ENCODE data around the gene RFC3. TPM values are rescaled to one million over a fixed set of nuclear protein-coding genes. Genes with fewer than 3 reads are reported as not detected.

Gene RFC3
- total RNA-seq, 4 donors from 2014 or later: 3.3 to 62.5 (median 4.4) TPM; not detected in 1

DNA sequence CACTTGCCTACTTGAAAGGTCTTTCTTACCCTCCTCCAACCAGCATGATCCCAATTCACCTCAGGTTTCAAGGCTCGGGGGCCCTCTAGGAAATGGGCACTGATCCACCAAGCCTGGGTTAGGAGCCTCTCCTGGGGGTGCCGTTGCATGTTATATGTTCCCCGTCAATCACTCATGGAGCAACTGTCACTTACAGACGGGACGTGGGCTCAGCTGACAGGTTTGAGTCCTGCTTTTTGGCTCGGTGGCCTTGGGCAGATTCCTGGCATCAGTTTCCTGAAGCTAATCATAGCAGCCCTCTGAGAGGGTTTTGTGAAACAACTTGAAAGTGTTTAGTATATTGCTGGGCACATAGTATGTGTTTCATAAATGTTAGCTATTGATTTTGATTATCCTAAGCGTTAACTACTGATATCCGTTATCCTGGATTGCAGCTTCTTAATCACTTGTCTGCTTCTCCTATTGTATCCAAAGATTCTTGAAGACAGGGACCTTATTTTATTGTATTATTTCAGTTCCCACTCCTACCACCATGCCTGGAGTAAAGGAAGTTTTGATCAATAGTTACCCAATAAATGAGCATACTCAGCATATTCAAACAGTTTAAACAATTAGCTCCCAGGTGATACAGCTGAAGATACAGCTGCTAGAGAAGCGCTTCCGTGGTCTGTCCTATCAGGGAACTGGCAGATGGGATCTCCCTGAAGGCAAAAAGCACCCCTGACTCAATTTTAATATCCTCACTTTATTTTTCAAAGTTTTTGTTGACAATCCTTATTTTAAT lies 57.9 kb downstream of the RFC3 start:
- no peaks in the 10 kb centered on the region for H3K9me3 ChIP-seq
- no peak overlapping the region for H3K27ac ChIP-seq
- no peaks in the 10 kb centered on the region for H3K4me1 ChIP-seq
- no peak for DNase-seq
- no peaks in the 10 kb centered on the region for H3K36me3 ChIP-seq
- in situ Hi-C loops (cut with MboI; ENCODE audit: low pct_ligation_motif_present in 1 of 4, low pct_unique_long_range_greater_than_20kb in 1 of 4, low sequenced_read_pairs in 3 of 4) (no loop called here), intact Hi-C loops (cut with DNase I; ENCODE audit: low total_unique reads) (no loop called here)
- WGBS, 2 donors (ENCODE audit: low coverage in 1 of 2): 90 to 97% methylated on average over 7 to 10 of the region's 10 CpGs
- H3K4me3 ChIP-seq: no peak overlapping the region
- no peaks in the 10 kb centered on the region for H3K27me3 ChIP-seq
- no peak for TF ChIP-seq EP300 (IDR thresholded peaks at IDR 0.05; ENCODE audit: low read depth)
- no peak for TF ChIP-seq POLR2A (IDR thresholded peaks at IDR 0.05)
- TF ChIP-seq POLR2AphosphoS5 (IDR thresholded peaks at IDR 0.05): no peak

DNA sequence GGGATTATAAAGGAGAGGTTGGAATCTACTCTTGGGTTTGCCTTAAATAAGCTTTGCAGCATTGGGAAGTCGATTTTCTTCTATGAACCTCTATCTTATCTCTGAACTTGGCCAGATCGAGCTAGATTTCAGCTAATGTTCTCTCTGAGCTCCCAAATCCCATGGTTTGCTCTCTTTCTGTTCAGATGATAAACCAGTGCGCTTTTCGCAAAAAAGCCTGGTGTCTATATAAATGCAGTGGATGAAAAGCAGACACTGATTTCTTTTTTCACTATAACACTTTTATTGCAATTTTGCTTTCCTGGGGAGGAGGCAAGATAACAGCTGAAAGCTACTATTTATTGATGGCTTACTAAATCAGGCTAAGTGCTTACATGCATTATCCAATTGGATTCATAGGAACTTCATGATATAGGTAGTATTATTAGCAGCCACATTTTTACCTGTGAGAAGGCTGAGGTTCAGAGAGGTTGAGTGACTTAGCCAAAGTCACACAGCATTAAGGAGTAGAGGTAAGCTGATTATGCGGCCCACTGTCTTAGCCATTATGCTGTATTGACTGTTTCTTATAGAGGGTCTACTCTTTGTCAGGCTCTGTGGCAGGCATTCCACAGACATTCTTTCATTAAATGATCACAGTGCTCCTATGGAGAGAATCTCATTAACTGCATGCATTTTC lies 58.9 kb downstream of the RFC3 start:
- intact Hi-C loops (cut with DNase I; ENCODE audit: low total_unique reads): no loop called here
- 85 to 93% methylated on average over 3 to 5 of the region's 5 CpGs for WGBS, 2 donors (ENCODE audit: low coverage in 1 of 2)

DNA sequence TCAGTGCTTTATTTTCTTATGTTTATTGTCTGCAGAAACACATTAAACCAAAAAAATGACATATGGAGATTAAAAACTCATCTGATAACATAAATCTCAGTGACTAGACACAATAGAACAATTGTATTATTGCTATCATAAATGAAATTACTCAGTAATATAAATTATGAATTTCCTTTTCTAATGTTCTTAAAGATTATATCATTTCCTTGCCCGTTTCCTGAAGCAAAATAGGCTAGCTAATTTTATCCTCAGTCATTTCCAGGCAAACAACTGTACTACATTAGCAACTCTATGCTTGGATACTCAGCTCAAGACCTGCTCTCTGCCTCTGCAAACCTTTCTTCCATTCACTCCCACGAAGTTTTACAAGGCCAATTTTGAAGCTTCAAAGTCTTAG lies 61.2 kb downstream of the RFC3 start:
- no peaks in the 10 kb centered on the region for H3K27me3 ChIP-seq
- WGBS, 2 donors (ENCODE audit: low coverage in 1 of 2): 62 to 66% methylated on average over 2 of the region's 2 CpGs
- DNase-seq: no peak
- H3K36me3 ChIP-seq: no peaks in the 10 kb centered on the region
- H3K4me1 ChIP-seq: no peaks in the 10 kb centered on the region
- intact Hi-C loops (cut with DNase I; ENCODE audit: low total_unique reads) (no loop called here), in situ Hi-C loops (cut with MboI; ENCODE audit: low pct_ligation_motif_present in 1 of 4, low pct_unique_long_range_greater_than_20kb in 1 of 4, low sequenced_read_pairs in 3 of 4) (no loop called here)
- H3K9me3 ChIP-seq: no peaks in the 10 kb centered on the region
- TF ChIP-seq POLR2A (IDR thresholded peaks at IDR 0.05): no peak
- TF ChIP-seq POLR2AphosphoS5 (IDR thresholded peaks at IDR 0.05): no peak
- H3K27ac ChIP-seq: no peak overlapping the region
- H3K4me3 ChIP-seq: no peak overlapping the region

More for the DNA sequence above, 58.9 kb downstream of the RFC3 start:
- Histone ChIP-seq H3K27ac (no peak overlapping the region), H3K27me3 (no peaks in the 10 kb centered on the region), H3K36me3 (no peaks in the 10 kb centered on the region), H3K4me1 (no peaks in the 10 kb centered on the region), H3K4me3 (no peak overlapping the region), H3K9me3 (no peaks in the 10 kb centered on the region)
- in situ Hi-C loops (cut with MboI; ENCODE audit: low pct_ligation_motif_present in 1 of 4, low pct_unique_long_range_greater_than_20kb in 1 of 4, low sequenced_read_pairs in 3 of 4): no loop called here
- DNase-seq: no peak
- no peak for TF ChIP-seq POLR2AphosphoS5 (IDR thresholded peaks at IDR 0.05)
- TF ChIP-seq EP300 (IDR thresholded peaks at IDR 0.05; ENCODE audit: low read depth): no peak
- TF ChIP-seq, protein P1, sequence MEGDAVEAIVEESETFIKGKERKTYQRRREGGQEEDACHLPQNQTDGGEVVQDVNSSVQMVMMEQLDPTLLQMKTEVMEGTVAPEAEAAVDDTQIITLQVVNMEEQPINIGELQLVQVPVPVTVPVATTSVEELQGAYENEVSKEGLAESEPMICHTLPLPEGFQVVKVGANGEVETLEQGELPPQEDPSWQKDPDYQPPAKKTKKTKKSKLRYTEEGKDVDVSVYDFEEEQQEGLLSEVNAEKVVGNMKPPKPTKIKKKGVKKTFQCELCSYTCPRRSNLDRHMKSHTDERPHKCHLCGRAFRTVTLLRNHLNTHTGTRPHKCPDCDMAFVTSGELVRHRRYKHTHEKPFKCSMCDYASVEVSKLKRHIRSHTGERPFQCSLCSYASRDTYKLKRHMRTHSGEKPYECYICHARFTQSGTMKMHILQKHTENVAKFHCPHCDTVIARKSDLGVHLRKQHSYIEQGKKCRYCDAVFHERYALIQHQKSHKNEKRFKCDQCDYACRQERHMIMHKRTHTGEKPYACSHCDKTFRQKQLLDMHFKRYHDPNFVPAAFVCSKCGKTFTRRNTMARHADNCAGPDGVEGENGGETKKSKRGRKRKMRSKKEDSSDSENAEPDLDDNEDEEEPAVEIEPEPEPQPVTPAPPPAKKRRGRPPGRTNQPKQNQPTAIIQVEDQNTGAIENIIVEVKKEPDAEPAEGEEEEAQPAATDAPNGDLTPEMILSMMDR (IDR thresholded peaks at IDR 0.05): no peak
- TF ChIP-seq POLR2A (IDR thresholded peaks at IDR 0.05): no peak

DNA sequence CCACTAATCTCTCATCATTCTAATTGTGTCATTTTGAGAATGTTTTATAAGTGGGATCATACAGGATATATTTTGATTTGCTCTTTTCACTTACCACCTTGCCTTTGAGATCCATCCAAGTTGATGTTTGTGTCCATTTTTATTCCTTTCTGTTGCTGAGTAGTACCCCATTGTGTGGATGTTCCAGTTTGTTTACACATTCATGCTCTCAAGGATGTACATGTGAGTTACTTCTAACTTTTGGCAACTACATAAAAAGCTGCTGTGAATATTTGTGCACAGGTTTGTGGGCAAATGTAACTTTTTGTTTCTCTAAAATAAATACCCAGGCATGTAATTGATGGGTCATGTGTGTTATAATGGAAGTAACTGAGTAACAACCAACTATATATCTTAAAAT lies 64.9 kb downstream of the RFC3 start:
- no peak for TF ChIP-seq EP300 (IDR thresholded peaks at IDR 0.05; ENCODE audit: low read depth)
- Histone ChIP-seq H3K36me3 (no peaks in the 10 kb centered on the region), H3K27ac (no peak overlapping the region), H3K4me1 (no peaks in the 10 kb centered on the region), H3K27me3 (no peaks in the 10 kb centered on the region), H3K9me3 (no peaks in the 10 kb centered on the region), H3K4me3 (no peak overlapping the region)
- intact Hi-C loops (cut with DNase I; ENCODE audit: low total_unique reads) (no loop called here), in situ Hi-C loops (cut with MboI; ENCODE audit: low pct_ligation_motif_present in 1 of 4, low pct_unique_long_range_greater_than_20kb in 1 of 4, low sequenced_read_pairs in 3 of 4) (no loop called here)
- DNase-seq: no peak

DNA sequence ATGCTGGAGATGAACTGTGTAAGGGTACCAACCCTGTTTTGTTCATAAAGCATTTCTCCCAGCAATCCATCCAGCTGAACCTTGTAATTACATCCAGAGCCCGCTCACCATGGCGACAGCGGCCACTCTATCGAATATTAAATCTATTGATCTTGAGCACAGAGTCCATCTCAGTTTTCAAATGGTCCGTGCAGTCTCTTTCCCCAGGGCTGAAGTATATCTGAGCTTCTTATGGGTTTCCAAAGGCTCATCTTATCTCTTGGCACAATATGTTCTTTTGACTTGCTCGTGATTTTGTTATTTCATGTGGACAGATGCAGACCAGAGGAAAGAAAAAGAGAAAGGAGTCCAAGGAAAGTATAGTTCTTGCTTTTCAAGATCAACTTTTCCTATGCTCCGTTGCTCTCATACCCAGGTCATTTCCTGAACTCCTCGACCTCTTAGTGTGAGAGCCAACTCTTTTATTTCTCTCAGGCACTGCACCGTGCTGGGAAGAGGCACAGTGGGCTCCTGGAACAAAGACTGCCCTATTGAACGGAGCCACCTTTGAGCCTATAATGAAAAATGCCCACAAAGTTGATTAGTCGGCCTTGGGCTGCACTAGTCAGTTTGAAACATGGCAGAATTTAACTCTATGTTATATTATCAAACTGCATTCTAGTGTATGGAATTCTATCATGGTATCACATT lies 66.7 kb downstream of the RFC3 start:
- intact Hi-C loops (cut with DNase I; ENCODE audit: low total_unique reads): no loop called here
- H3K36me3 ChIP-seq: no peaks in the 10 kb centered on the region
- no peaks in the 10 kb centered on the region for H3K27me3 ChIP-seq
- H3K9me3 ChIP-seq: no peaks in the 10 kb centered on the region
- H3K4me1 ChIP-seq: no peaks in the 10 kb centered on the region
- DNase-seq: no peak
- H3K4me3 ChIP-seq: no peak overlapping the region
- in situ Hi-C loops (cut with MboI; ENCODE audit: low pct_ligation_motif_present in 1 of 4, low pct_unique_long_range_greater_than_20kb in 1 of 4, low sequenced_read_pairs in 3 of 4): no loop called here
- WGBS, 2 donors (ENCODE audit: low coverage in 1 of 2): 79 to 89% methylated on average over 10 to 11 of the region's 11 CpGs
- no peak for TF ChIP-seq POLR2AphosphoS5 (IDR thresholded peaks at IDR 0.05)
- no peak for TF ChIP-seq EP300 (IDR thresholded peaks at IDR 0.05; ENCODE audit: low read depth)
- TF ChIP-seq, protein P1 (IDR thresholded peaks at IDR 0.05): no peak
- TF ChIP-seq POLR2A (IDR thresholded peaks at IDR 0.05): no peak
- H3K27ac ChIP-seq: no peak overlapping the region

Small RNAs within 50 kb of the gene (small RNA-seq; reads per million reads assigned to genes)
- 0 to 0.12 (median 0) reads per million in 4 donors for gene RNU5A-4P
